Measurements from ENCODE around the gene CMIP. TPM values are rescaled to one million over a fixed set of nuclear protein-coding genes. Genes with fewer than 3 reads are reported as not detected.

CMIP gene
- total and polyA plus RNA-seq, 10 of the 15 experiments (the other 5 are each of a cell fraction or from before 2014, with no cell fraction given) = 1.2 to 43.2 (median 4.4) TPM

GRCh38 chr16:81547939-81548216, 103.3 kb downstream of the CMIP start:
- FAIRE-seq (no peak), ATAC-seq (no peak), DNase-seq (ENCODE audit: low read depth, low spot score) (no peak)
- Histone ChIP-seq H3K9me3 (replicated peaks; ENCODE audit: control insufficient read depth, insufficient read depth, low read length) (no peaks in the 10 kb centered on the region; the same call in 2 of the 3 replicates), H3K27me3 (replicated peaks in 1 of 2; ENCODE audit: control insufficient read depth in 2 of 2, insufficient read depth in 2 of 2, low read length in 1 of 2) (no peaks in the 10 kb centered on the region), H3K4me1 (ENCODE audit: control insufficient read depth, insufficient read depth, low read length) (peaks cover 12% of the 10 kb centered on the region), H3K36me3 (ENCODE audit: control insufficient read depth in 2 of 2, insufficient read depth in 2 of 2, low read length in 1 of 2) (peaks cover 1 to 5% of the 10 kb centered on the region in 2 experiments; a peak in 3 of 4 replicates), H3K4me2 (ENCODE audit: control insufficient read depth, insufficient read depth) (no peak overlapping the region), H3K79me2 (ENCODE audit: control insufficient read depth, insufficient read depth, low read length) (peaks cover 4% of the 10 kb centered on the region), H3K4me3 (no peak overlapping the region), H4K20me1 (ENCODE audit: control insufficient read depth, insufficient read depth) (0 out of 2 replicates have a peak, but pooled peaks cover 3% of the 10 kb centered on the region), H3K27ac (ENCODE audit: control insufficient read depth, insufficient read depth) (no peak overlapping the region), H3K9ac (ENCODE audit: control insufficient read depth, insufficient read depth, low read length) (no peak overlapping the region), H2AFZ (ENCODE audit: control insufficient read depth, low read depth, low read length) (no peak overlapping the region)
- ChIA-PET RAD21 (ENCODE audit: unreplicated experiment) (interaction anchor here (1.3 kb wide), 1 partner anchor 66 kb away, joined by 3 read pairs; no protein-coding TSS in a partner anchor), SMC1A (ENCODE audit: uncharacterized antibody, unreplicated experiment) (interaction anchor here (1.4 to 1.6 kb wide), 2 partner anchors 25 to 27 kb away, joined by 5 read pairs; no protein-coding TSS in a partner anchor), POLR2A (no interaction called here), CTCF (no interaction called here)
- intact Hi-C loops (cut with micrococcal nuclease; ENCODE audit: unreplicated experiment) (no loop called here), in situ Hi-C loops (cut with MboI) (no loop called here)
- no TSS peak for BruUV-seq (replicated peaks)
- TF ChIP-seq FOS (IDR thresholded peaks at IDR 0.05; ENCODE audit: borderline replicate concordance, extremely low read depth, insufficient read length) = no peak
- TF ChIP-seq, protein P1, sequence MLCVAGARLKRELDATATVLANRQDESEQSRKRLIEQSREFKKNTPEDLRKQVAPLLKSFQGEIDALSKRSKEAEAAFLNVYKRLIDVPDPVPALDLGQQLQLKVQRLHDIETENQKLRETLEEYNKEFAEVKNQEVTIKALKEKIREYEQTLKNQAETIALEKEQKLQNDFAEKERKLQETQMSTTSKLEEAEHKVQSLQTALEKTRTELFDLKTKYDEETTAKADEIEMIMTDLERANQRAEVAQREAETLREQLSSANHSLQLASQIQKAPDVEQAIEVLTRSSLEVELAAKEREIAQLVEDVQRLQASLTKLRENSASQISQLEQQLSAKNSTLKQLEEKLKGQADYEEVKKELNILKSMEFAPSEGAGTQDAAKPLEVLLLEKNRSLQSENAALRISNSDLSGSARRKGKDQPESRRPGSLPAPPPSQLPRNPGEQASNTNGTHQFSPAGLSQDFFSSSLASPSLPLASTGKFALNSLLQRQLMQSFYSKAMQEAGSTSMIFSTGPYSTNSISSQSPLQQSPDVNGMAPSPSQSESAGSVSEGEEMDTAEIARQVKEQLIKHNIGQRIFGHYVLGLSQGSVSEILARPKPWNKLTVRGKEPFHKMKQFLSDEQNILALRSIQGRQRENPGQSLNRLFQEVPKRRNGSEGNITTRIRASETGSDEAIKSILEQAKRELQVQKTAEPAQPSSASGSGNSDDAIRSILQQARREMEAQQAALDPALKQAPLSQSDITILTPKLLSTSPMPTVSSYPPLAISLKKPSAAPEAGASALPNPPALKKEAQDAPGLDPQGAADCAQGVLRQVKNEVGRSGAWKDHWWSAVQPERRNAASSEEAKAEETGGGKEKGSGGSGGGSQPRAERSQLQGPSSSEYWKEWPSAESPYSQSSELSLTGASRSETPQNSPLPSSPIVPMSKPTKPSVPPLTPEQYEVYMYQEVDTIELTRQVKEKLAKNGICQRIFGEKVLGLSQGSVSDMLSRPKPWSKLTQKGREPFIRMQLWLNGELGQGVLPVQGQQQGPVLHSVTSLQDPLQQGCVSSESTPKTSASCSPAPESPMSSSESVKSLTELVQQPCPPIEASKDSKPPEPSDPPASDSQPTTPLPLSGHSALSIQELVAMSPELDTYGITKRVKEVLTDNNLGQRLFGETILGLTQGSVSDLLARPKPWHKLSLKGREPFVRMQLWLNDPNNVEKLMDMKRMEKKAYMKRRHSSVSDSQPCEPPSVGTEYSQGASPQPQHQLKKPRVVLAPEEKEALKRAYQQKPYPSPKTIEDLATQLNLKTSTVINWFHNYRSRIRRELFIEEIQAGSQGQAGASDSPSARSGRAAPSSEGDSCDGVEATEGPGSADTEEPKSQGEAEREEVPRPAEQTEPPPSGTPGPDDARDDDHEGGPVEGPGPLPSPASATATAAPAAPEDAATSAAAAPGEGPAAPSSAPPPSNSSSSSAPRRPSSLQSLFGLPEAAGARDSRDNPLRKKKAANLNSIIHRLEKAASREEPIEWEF (IDR thresholded peaks at IDR 0.05; ENCODE audit: insufficient replicate concordance, low read depth, low read length) = no peak
- TF ChIP-seq BRCA1 (IDR thresholded peaks at IDR 0.05; ENCODE audit: low read depth, low read length) = no peak
- TF ChIP-seq CREM (IDR thresholded peaks at IDR 0.05; ENCODE audit: low read depth) = no peak
- WGBS (ENCODE audit: insufficient coverage, insufficient replicate concordance, low lambda C conversion rate, missing lambda C conversion rate) = 100% methylated on average over 5 of the region's 5 CpGs

Data from GM12878 (cell line).